ENCODE results near the gene CCR5AS.

The CCR5AS gene

DNA sequence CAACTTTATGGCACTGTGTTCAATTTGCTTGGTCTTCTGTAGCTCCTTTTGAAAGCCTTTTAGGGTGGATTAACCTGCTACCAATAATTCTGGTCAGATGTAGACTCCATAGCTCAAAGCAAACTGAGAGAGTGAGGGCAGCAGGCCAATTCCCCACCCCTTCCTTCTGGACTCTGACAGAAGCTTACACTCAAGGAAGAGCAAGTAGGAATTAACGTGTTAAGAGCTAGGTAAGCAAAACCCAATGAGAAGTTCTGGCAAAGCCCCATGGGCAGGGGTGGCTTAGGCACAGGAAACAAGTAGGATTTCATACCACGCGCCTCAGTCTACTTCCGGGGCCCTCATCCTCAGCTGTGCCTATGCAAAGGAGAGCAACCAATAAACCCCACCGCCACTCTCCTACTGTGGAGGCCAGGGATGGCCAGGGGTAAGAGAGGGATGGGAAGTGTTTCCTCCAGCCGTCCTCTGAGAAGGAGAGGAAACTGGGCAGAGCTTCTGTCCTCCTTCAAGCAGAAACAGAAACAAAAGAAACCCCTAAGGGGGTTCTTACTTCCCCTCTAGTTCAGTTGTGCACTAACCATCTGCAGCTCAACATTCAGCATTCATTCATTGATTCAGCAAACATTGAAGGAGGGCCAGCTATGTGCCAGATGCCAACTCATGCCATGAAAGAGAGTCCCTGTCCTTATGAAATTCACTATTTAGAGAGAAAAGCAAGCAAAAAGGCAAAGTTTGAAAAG, 23.5 kb downstream of the CCR5AS start (continued):
- TF ChIP-seq JUN (IDR thresholded peaks at IDR 0.05; ENCODE audit: low read depth, low read length) (no peak), KDM1A (IDR thresholded peaks at IDR 0.05; ENCODE audit: borderline replicate concordance, low read length) (no peak), CEBPB (IDR thresholded peaks at IDR 0.05; ENCODE audit: low read depth, low read length) (no peak), FOSL1 (IDR thresholded peaks at IDR 0.05; ENCODE audit: insufficient read depth, low read depth, low read length) (no peak), JUND (IDR thresholded peaks at IDR 0.05; ENCODE audit: low read length) (no peak), RNF2 (IDR thresholded peaks at IDR 0.05; ENCODE audit: borderline replicate concordance, low read depth, low read length, missing control alignments, poor library complexity, severe bottlenecking) (no peak), EZH2 (IDR thresholded peaks at IDR 0.05; ENCODE audit: low read depth, low read length, severe bottlenecking) (no peak), CBX8 (IDR thresholded peaks at IDR 0.05; ENCODE audit: borderline replicate concordance, low read depth, low read length) (no peak)
